HG03460 (cell line): Measurements from ENCODE around the gene LIMS2.

Source experiments
- ATAC-seq: cut with Tn5 transposase; IDR thresholded peaks from one replicate; pipeline ENCODE4 v1.9.1; 2021; ENCODE audit not compliant: unreplicated experiment

The LIMS2 gene

DNA sequence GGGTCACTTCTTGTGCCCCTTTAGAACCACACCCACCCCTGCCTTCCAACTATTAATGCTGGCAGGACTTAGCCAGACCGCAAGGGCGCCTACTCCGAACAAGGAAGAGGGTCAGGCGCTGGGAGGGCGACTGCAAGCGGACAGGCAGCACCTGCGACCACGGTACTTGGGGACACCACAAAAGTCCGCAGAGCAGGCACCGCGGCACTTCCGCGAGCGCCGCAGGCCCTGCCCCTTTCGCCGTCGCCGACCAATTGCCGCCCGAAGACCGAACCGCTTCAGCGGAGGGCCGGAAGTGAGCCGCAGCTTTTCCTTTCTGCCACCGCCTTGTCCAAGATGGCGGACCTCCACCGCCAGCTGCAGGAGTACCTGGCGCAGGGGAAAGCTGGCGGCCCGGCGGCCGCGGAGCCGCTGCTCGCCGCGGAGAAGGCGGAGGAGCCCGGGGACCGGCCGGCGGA, 25.9 kb upstream of the LIMS2 start, which contains the start of gene SFT2D3:
Gene SFT2D3, plus strand, starts transcription at position 305 of the 458 bp plus-strand sequence. Its CDS starts 32 bp downstream, at position 337.
- ATAC-seq = peak; percentile 68

DNA sequence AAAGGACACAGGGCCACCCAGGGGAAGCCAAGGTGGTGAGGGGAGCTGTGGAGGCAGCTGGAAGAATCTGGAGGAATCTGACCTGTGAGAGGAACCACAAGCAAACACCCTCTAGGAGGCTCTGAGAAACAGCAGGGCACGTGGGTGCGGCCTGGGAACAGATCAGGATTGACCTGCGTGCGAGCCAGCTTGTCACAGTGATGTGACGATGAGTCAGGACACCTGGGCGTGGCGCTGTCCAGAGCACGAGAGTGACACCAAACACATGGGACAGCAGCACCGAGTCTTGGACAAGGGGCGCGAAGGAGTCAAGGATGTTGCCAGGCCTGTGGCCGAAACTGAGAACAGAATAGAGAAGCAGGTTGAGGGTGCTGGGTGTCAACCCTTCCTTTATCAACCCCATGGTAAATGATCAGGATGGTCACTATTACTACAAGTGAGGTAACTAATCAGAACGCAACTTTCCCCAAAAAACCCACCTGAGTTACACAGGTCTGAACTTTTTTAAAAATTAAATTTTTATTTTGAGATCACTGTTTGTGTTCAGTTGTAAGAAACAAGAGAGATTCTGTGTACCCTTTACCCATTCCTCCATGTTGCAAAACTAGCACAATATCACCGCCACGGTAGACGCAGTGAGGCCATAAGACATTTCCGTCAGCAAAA, 25.3 kb upstream of the LIMS2 start:
- ATAC-seq = peak; percentile 57

DNA sequence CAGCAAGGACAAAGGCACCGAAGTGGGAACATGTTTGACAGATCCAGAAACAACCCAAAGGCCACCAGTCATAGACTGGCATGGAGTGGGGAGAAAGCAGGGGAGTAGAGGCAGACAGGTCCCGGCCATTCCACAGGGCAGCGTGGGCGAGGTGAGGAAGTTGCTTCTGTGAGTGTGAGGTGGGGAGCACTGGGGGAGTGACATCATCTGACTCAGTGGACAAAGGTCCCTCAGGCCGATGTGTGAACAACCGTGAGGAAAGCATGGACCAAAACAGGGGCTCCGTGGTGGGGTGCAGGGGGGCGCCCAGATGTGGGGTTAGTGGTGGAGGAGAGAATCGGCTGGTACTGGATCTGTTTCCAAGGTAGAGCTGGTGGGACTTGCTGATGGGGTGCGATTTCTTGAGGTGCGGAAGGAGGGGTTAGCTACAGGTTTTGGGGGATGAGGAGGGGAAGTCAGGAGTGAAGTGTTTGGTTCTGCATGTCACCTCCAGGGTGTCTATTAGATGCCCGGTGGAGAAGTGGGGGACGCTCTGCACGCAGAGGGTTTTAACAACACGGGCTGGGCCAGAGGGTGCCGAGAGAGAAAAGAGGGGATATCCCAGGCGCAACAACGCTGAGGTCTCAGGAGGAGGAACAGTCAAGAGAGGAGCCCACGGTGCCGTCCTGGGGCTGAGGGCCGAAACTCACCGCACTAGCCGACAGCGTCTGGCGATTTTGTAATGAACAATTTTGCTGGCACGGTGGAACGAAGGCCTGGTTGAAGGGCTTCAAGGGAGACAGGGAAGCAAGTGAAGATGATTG, 23.4 kb upstream of the LIMS2 start:
- ATAC-seq = no peak

DNA sequence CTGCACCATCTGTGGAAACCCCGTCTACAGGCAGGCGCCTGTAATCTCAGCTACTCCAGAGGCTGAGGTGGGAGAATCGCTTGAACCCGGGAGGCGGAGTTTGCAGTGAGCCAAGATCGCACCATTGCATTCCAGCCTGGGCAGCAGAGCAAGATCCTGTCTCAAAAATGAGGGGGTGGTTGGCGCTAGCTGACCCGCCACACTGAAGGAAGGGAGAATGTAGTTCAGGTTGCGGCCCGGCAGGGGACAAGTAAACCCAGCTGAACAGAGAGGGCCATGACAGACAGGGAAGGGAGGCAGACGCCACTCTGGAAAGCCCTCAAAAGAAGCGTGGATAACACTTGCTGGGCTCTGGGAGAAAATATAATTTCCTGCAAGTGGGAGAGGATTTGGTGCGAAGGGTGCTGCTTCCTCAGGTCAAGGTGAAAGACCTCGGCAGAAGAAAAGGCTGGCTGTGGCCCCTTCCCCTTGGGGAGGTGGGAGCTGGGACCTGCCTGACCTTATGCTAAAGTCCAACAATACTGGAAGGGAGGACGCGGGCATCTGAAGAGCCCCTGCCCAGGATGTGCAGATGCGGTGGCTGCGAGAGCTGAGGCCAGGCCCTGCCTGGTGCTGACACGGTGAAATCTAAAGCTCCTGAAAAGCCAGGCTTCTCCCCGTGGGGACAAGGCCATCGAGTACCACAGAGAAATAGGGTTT, 22.3 kb upstream of the LIMS2 start:
- no peak for ATAC-seq

DNA sequence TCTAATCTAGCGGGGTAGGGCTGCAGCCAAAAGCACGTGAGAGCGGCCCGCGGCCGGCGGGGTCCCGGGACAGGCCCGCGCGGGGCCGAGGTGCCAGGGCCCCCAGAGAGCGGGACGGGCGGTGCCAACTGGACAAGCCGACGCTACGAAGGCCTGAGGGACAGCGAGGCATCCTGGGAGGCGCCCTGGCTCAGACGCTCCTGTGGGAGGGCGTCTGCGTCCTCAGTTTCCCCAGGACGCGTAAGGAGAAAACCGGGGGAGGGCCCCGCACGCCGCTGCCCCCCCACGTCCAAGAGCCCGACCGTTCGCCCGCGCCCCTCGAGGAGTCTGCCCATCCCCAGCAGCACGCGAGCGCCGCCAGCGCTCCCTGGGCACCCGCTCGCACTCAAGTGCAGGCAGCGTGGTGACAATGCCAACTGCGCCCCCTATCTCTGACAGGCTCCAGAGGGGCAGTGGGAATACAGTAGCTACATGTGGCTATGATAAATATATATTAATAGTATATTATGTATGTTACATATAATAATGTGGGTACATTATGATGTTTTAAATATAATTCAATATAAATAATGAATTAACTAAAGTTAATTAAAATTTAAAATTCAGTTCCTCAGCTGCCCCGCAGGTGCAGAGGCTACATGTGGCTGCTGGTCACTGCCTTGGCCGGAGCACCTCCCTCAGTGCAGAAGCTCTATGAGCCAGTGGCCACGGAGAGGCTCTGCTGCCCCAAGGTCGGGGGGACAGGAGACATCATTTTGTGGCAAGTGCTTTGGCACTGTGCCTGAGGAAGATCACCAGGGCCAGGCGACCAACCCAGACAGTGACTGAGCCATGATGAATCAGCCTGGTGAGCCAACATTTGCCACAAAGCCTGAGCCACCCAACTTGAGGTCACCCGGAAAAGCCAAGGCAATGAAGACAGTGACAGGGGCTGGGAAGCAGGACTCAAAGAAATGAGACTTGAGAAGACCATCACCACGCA, 20.5 kb upstream of the LIMS2 start:
- no peak for ATAC-seq

DNA sequence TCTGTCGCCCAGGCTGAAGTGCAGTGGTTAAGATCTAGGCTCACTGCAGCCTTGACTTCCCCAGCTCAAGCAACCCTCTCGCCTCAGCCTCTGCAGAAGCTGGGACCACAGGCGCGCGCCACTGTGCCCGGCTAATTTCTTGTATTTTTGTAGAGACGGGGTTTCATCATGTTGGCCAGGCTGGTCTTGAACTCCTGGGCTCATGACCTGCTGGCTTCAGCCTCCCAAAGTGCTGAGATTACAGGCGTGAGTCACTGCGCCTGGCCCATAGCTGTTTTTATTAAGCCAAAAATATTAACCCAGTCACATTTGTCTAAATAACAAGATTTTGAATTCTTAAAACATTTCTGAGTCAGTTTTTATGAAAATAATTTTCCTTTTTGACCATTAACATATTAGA, 19.7 kb upstream of the LIMS2 start:
- no peak for ATAC-seq

DNA sequence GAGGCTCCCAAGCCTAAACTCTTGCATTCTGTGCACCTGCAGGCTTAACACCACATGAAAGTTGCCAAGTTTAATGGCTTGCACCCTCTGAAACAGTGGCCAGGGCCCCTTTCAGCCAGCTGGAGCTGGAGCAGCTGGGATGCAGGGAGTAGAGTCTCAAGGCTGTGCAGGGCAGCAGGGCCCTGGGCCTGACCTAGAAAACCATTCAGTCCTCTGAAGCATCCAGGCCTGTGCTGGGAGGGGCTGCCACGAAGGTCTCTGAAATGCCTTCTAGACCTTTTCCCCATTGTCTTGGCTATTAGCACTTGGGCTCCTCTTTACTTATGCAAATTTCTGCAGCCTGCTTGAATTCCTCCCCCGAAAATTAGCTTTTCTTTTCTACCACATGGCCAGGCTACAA, 15.4 kb upstream of the LIMS2 start:
- no peak for ATAC-seq

DNA sequence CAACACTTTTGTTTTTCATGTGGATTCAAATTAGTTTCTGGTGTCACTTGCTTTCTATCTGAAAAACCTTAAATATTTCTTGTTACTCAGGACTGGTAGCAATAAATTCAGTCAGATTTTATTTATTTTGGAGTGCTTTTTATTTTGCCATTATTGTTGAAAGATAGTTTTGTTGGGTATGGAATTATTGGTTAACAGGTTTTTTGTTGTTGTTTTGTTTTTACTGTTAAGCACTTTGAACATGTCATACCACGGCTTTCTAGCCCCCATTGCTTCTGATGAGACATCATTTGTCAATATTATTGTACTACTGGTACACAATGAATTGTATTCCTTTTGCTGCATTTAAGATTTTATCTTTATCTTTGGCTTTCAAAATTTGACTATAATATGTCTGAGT, 13.1 kb upstream of the LIMS2 start:
- ATAC-seq = no peak

DNA sequence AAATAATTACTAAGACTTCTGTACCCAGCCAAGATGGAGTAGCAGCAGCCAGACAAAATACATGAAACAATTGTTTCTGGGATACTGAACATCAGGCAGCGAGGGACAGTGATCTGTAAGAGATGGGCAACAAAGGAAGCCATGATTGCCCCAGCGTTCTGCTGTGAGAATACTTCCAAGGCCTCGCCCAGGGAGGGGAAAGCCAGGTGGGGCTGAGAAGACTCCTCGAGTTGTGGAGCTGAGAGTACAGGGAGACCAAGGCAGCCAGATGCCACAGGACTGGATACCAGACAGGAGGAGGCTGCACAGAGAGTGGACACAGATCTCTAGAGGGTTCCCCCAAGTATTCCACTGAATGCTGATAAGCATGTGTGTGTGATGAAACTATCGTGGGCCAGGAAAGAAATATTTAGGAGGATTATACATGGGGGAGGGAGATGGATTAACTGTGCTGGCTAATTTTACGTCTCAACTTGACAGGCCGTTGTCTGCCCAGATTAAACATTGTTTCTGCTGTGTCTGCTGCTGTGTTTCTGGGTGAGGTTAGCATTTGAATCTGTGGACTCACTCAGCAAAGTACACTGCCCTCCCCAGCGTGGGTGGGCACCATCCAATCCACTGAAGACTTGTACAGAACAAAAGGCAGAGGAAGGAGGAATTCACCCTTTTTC, 10.2 kb upstream of the LIMS2 start:
- no peak for ATAC-seq

DNA sequence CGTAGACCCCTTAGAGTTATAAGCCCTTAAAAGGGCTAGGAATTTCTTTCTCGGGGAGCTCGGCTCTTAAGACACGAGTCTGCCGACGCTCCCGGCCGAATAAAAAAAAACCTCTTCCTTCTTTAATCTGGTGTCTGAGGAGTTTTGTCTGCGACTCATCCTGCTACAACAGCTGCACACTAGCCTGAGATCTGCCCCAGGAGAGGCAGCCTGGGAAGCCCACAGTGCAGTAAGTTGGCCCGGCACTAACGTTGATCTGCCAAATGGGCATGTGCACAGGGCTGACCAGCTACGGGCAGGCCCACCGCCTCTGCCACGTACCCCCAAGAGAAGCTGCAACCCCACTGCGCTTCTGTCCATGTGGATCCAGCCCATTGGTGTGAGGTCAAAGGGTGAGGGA, 8.4 kb upstream of the LIMS2 start:
- no peak for ATAC-seq

DNA sequence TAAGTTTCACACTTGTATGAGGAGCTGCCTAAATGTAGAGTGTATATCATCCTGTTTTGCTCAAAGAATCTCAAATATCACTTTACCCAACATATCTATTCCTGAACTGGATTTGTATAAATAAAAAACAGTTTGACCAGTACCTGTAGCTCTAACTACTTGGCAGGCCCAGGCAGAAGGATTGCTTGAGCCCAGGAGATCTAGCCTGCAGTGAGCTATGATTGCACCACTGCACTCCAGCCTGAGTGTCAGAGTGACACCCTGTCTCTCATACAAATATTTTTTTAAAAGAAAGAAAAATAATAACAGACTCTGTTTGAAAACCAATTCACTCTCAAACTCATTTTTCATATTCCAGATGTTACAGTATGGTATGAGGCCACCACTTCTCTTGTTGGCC, 7.7 kb upstream of the LIMS2 start:
- ATAC-seq = no peak

DNA sequence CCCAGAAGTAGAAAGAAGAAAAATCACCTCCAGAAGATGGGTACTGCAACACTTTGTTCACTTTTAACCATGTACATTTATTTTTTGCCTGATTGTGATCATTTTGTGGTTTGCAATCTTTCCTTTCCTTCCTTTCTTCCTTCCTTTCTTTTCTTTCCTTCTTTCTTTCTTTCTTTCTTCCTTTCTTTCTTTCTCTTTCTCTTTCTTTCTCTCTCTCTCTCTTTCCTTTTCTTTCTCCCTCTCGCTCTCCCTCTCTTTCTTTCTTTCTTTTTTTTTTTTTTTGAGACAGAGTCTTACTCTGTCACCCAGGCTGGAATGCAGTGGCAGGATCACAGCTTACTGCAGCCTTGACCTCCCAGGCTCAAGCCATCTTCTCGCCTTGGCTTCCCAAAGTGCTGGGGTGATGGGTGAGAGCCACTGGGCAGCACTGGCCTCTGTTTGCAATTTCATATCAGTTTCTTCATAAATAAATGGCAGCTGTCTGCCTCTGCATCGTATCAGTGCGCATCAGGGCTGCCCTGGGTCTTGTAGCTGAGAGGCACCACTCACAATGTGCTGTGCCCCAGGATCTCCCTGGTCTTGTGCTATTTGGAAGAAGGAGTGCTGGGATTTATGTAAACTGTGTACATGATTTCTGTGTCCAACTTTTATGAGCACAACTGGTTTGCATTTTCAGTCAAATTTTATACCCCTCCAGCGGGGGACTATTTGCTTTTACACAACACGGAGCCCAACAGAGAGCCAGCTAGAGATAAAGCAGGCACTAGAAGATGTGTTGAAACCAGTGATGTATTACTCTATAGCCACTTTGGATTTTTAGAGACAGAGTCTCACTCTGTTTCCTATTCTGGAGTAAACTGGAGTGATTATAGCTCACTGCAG, 6.9 kb upstream of the LIMS2 start:
- no peak for ATAC-seq

DNA sequence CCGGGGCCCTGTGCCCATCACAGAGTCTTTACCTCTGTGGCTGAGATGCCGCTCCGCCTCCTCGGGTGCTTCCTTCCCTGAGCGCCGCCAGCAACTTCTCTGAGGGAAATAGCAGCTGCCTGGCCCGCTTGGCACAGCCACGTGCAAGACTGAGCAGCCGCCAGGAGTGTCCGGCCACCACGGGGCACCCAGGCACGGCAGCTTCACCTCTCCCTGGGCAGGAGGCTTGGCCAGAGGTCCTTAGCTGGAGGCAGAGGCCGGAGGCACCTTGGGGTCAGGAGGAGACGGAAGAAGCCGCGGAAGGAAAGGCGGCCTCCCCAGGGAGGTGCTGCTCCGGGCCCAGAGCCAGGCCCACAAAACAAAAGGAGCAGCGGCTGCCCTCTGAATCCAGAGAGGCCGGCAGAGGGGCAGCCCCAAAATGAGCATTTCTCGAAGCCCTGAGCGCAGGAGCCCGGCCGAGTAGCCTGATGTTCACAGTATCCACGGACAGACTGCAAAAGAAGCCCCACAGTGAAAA, 6.0 kb upstream of the LIMS2 start:
- no peak for ATAC-seq

DNA sequence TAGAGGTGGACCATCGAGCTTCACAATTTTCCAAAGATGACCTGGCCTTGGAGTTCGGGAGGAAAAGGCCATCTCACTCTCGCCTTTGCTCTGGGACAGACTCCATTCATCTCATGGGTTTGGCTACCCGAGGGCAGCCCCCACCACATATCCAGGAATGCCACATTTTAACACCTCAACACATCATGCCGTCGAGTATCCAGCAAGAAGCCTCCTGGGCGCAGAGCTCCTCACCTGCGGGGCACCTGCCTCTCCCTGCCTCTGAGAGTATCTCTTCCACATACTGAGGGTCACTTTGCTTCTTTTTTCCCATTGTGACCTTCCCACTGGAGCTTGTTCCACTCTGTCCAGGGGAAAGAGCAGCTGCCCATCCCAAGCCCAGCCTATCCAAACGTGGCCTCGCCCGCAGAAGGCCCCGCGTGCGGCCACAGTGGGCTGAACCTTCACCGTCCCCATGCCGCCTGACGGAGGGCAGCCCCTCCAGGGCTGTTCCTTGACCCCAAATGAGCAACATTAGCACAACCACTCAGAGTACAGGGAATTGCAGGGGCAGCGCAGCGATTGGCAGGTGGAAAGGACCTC, 5.5 kb upstream of the LIMS2 start:
- no peak for ATAC-seq

DNA sequence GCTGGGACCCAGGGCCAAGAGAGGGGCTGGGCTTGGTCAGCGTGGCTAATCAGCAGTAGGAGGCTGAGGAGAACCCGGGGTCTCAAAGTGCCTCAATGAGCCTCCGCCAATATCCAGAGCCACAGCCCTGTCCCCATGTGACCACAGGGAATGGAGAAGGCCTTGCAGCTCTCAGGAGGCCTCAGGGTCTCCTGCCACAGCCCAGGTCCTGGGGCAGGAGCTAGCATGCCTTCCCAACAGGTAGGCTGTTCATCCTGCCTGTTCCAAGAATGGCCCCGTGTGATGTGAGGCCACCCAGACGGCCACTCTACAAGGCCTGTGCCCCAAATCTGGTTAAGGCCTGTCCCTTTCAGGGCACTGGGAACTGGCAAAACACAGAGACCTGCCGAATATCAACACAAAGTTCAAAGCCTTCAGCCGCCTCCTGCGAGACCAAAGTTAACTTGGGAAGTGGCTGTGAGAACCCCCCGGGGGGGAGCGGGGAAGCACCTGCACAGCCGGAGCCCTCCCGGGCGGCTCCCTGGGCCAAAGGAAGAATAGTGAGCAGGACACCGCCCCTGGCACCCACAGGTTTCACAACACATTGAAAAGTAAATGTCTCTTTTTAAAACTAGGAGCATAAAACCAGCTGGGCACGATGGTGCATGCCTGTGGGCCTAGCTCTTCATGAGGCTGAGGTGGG, 4.5 kb upstream of the LIMS2 start:
- no peak for ATAC-seq

DNA sequence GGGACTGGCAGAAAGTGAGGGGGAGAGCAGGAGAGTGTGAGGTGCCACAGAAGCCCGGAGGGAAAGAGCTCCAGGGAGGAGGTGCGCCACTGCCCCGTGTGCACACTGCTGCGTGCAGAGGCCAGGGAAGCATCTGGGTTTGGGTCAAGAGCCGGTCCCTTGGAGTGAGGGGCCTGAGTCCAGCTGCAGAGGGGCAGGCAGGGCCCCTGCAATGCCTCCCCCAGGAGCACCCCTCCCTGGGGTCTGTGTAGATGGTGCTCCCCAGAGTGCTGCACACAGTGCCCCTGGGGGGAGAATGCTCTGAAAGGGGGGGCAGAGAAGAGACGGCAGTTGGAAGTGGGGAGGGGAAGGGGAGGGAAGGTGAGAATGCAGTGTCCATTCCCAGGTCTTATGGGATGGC, 3.7 kb upstream of the LIMS2 start:
- no peak for ATAC-seq

DNA sequence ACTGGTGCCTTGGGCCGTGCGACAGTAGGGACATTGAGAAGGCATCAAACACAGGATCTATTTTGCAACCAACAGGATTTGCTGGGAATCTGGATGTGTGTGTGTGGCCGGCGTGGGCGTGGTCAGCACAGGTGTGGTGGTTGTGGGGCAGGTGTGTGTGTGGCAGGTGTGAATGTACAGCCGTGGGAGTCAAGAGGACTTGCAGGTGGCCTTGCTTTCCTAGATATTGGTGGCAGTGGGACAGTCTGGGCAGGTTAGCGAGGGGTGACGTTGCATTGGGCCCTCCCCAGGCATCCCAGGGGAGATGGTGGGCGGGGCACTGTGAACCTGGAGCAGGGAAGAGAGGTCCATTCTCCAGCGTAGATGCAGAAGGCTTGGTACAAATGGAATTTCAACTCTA, 3.2 kb upstream of the LIMS2 start:
- no peak for ATAC-seq

DNA sequence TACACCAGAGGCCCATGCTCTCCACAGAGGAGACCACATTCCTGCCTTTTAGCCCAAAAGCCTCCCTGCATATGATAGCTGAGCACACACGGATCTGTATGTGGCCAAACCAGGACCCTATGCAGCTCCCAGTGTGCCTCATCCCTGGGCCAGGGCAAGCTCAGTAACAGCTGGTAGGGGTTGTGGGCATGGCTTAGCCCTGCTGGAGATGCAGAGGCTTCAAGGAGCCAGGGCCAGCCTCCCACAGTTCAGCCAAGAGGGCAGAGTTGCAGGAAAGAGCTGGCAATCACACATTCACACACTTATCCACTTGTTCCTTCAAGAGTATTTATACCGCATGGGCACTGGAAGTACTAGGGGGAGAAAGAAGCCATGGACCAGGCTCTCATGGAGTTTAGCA, 1.6 kb upstream of the LIMS2 start:
- no peak for ATAC-seq
